ENCODE measurements around the gene ELF4. TPM values are rescaled to one million over a fixed set of nuclear protein-coding genes. Genes with fewer than 3 reads are reported as not detected.

The ELF4 gene
- total and polyA plus RNA-seq, 12 donors: 2.7 to 16.7 (median 6.9) TPM

DNA sequence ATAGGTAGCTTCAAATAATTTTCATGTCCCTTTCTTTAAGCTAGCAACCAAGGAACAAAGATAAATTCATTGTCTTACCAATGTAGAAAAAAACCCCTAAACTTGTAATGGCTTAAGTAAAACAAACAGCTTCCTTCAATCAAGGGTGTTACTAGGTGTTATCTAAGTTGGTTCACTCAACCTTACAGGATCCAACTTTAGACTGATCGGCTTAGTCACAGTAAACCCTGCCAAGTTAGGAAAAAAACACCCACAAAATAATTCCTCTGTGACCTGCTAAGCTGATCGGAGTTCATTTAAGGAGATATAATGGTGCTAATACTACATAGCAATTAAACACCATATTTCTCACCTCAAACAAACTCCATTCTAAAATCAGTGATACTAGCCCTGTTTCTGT is 45.3 kb upstream of the ELF4 start:
- TF ChIP-seq POLR2A (IDR thresholded peaks at IDR 0.05): no peak
- no peak for TF ChIP-seq CTCF (IDR thresholded peaks at IDR 0.05)
- Histone ChIP-seq H3K9me3 (replicated peaks in 1 of 3) (no peaks in the 10 kb centered on the region), H3K36me3 (replicated peaks in 1 of 2) (no peaks in the 10 kb centered on the region), H3K27me3 (no peaks in the 10 kb centered on the region), H3K4me1 (replicated peaks in 1 of 2) (no peaks in the 10 kb centered on the region), H3K27ac (no peak overlapping the region), H3K4me3 (no peak overlapping the region)
- DNase-seq: no peak
- WGBS, 4 donors: 43 to 69% (median 52%) methylated on average over 2 of the region's 2 CpGs
- intact Hi-C loops (cut with DNase I): no loop called here

DNA sequence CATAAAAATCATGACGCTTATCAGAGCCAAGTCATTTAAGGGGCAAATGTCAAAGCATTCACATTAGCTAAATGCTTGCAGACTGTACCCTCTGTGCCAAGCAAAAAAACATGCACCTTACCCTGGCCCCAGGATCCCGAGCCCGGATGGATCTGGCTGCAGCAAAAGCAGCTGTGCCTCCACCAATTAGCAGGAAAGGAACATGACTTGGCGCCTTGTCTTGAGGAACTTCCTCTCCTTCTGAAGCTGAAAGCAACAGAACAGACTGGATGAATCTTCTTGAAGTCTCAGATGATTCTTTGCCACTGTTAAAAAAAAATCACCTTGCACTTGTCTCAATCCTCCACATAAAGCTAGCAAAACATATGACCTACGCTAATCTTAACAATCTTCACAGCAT is 37.3 kb upstream of the ELF4 start:
- intact Hi-C loops (cut with DNase I): no loop called here
- Histone ChIP-seq H3K4me1 (replicated peaks in 1 of 2) (no peaks in the 10 kb centered on the region), H3K36me3 (replicated peaks in 1 of 2) (peaks cover 0 to 25% of the 10 kb centered on the region in 2 donors), H3K27me3 (peaks cover 5% of the 10 kb centered on the region), H3K9me3 (replicated peaks in 1 of 3) (no peaks in the 10 kb centered on the region), H3K27ac (no peak overlapping the region), H3K4me3 (no peak overlapping the region)
- no peak for DNase-seq
- 72 to 88% (median 77%) methylated on average over 3 to 5 of the region's 5 CpGs for WGBS, 4 donors
- TF ChIP-seq CTCF (IDR thresholded peaks at IDR 0.05) (no peak), POLR2A (IDR thresholded peaks at IDR 0.05) (no peak)

- no peak for DNase-seq
- Histone ChIP-seq H3K36me3 (replicated peaks in 1 of 2) (peaks cover 0 to 25% of the 10 kb centered on the region in 2 donors), H3K9me3 (replicated peaks in 1 of 3) (no peaks in the 10 kb centered on the region), H3K4me3 (no peak overlapping the region), H3K27ac (no peak overlapping the region), H3K4me1 (replicated peaks in 1 of 2) (no peaks in the 10 kb centered on the region), H3K27me3 (peaks cover 5% of the 10 kb centered on the region)
- 67 to 92% (median 82%) methylated on average over 1 to 4 of the region's 4 CpGs for WGBS, 4 donors
- intact Hi-C loops (cut with DNase I): no loop called here
- TF ChIP-seq CTCF (IDR thresholded peaks at IDR 0.05) (no peak), POLR2A (IDR thresholded peaks at IDR 0.05) (no peak)
Measured at GRCh38 chrX:130145123-130145522, 34.8 kb upstream of the ELF4 start.

DNA sequence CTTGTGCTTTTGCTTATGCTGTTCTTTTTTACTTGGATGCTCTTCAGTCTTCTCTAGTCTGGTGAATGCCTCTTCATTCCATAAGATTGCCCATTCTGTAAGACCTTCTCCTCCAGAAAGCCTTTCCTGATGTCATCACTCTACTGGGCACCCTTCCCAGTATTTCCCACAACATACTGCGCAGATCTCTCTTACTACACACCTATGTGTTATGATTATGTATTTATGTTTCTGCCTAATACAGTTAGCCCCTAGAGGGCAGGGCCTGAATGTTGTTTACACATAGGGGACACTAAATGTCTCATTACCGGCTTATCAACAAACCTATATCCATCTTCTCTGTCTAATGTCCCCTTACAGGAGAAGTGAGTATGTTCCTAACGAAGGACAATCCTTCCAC is 34.2 kb upstream of the ELF4 start:
- no peak overlapping the region for H3K27ac ChIP-seq
- TF ChIP-seq POLR2A (IDR thresholded peaks at IDR 0.05) (no peak), CTCF (IDR thresholded peaks at IDR 0.05) (no peak)
- H3K9me3 ChIP-seq (replicated peaks in 1 of 3): no peaks in the 10 kb centered on the region
- no peaks in the 10 kb centered on the region for H3K4me1 ChIP-seq (replicated peaks in 1 of 2)
- H3K27me3 ChIP-seq: peaks cover 5% of the 10 kb centered on the region
- H3K36me3 ChIP-seq (replicated peaks in 1 of 2): peaks cover 0 to 25% of the 10 kb centered on the region in 2 donors
- no peak overlapping the region for H3K4me3 ChIP-seq
- 76 to 86% (median 82%) methylated on average over 3 of the region's 3 CpGs for WGBS, 4 donors
- DNase-seq: no peak
- intact Hi-C loops (cut with DNase I): no loop called here
